Endothelial cell of umbilical vein (primary cell): ENCODE data around the gene VTI1A. TPM values are rescaled to one million over a fixed set of nuclear protein-coding genes. Genes with fewer than 3 reads are reported as not detected.

Source experiments
- BruUV-seq: library from RNA; stranded (reverse); fragments of 400-500 nt; replicated peaks from 2 replicates; lab custom pipeline; 2021; lab: Mats Ljungman, UMichigan
- CTCF ChIA-PET: fragments of 300-600, 350-600 bp; sonication (Branson Sonifier 250); formaldehyde crosslinking; loops from one replicate; lab custom pipeline; 2021; ENCODE audit warnings: antibody characterized with exemption, inconsistent platforms; lab: Charles Lee
- POLR2A ChIA-PET: fragments of 300-600, 350-600 bp; sonication (Branson Sonifier 250); formaldehyde crosslinking; loops from one replicate; lab custom pipeline; 2021; ENCODE audit warnings: antibody characterized with exemption, inconsistent platforms; lab: Charles Lee
- DNase-seq: peaks from one replicate; pipeline ENCODE4 v3.0.0-alpha.2; 2011; ENCODE audit warnings: low read depth, low spot score
- FAIRE-seq: peaks from 2 replicates; lab custom pipeline; 2011; peaks lifted over from hg19 to GRCh38; lab: Jason Lieb, UNC
- H2AFZ ChIP-seq: 2 replicates; pipeline ENCODE4 v1.6.0; 2012; ENCODE audit warnings: low read depth, low read length, control low read depth, inconsistent platforms
- H3K27ac ChIP-seq: 2 replicates; pipeline ENCODE4 v1.5.1; 2011; ENCODE audit warnings: low read depth, mild to moderate bottlenecking, control low read depth, low read length, moderate library complexity; ENCODE audit not compliant: insufficient read depth
- H3K27me3 ChIP-seq, 2 experiments: 2 replicates each; pipeline versions ENCODE4 v1.6.0 to v1.6.1; 2011; ENCODE audit warnings: low read length in 2 of 2, mixed read lengths in 1 of 2; ENCODE audit not compliant: control insufficient read depth in 2 of 2, insufficient read depth in 2 of 2
- H3K36me3 ChIP-seq, 2 experiments: 2 replicates in 1 of 2; 3 replicates in 1 of 2; pipeline ENCODE4 v1.5.1; 2011; ENCODE audit warnings: low read length in 2 of 2, mild to moderate bottlenecking in 1 of 2, moderate library complexity in 1 of 2; ENCODE audit not compliant: control insufficient read depth in 2 of 2, insufficient read depth in 2 of 2; ENCODE audit errors: extremely low read depth in 1 of 2
- H3K4me1 ChIP-seq: 3 replicates; pipeline ENCODE4 v1.5.1; 2011; ENCODE audit warnings: mild to moderate bottlenecking, low read length; ENCODE audit not compliant: control insufficient read depth, insufficient read depth; ENCODE audit errors: extremely low read depth
- H3K4me2 ChIP-seq: 2 replicates; pipeline ENCODE4 v1.6.1; 2011; ENCODE audit warnings: low read length, control low read depth, mixed read lengths; ENCODE audit not compliant: insufficient read depth
- H3K4me3 ChIP-seq, 3 experiments: fragments of 200-600 bp in 1 of 3; sonication (generic), shearing (Covaris generic) in 1 of 3; replicated peaks in 1 of 3; 2 replicates each; pipeline ENCODE4 v1.5.1; 2011 to 2016; ENCODE audit warnings: control low read depth in 3 of 3, low read length in 3 of 3, mild to moderate bottlenecking in 2 of 3, inconsistent platforms in 1 of 3, low read depth in 1 of 3, moderate library complexity in 1 of 3; ENCODE audit not compliant: insufficient read depth in 1 of 3
- H3K79me2 ChIP-seq: 2 replicates; pipeline ENCODE4 v1.6.0; 2012; ENCODE audit warnings: low read length, inconsistent platforms; ENCODE audit not compliant: control insufficient read depth, insufficient read depth
- H3K9ac ChIP-seq: replicated peaks from 2 replicates; pipeline ENCODE3; 2011; ENCODE audit warnings: low read length, control low read depth; ENCODE audit not compliant: insufficient read depth; ENCODE audit errors: extremely low read depth
- H3K9me1 ChIP-seq: replicated peaks from 3 replicates; pipeline ENCODE4 v1.6.0; 2011; ENCODE audit warnings: mild to moderate bottlenecking, low read length; ENCODE audit not compliant: control insufficient read depth, insufficient read depth; ENCODE audit errors: extremely low read depth
- H3K9me3 ChIP-seq: replicated peaks from 2 replicates; pipeline ENCODE4 v1.5.1; 2012; ENCODE audit warnings: low read length, inconsistent platforms; ENCODE audit not compliant: control insufficient read depth, insufficient read depth
- H4K20me1 ChIP-seq: replicated peaks from 2 replicates; pipeline ENCODE3; 2011; ENCODE audit warnings: mild to moderate bottlenecking, low read length; ENCODE audit not compliant: control insufficient read depth, insufficient read depth; ENCODE audit errors: extremely low read depth
- CTCF ChIP-seq, 2 donors: IDR thresholded peaks; 1 replicate in 1 of 2; 2 replicates in 1 of 2; pipeline ENCODE4 v1.5.1; 2011; ENCODE audit warnings: low read length in 2 of 2, mild to moderate bottlenecking in 2 of 2, moderate library complexity in 2 of 2, control low read depth in 1 of 2, inconsistent platforms in 1 of 2, low read depth in 1 of 2; ENCODE audit not compliant: insufficient read depth in 1 of 2; ENCODE audit errors: extremely low read depth in 1 of 2
- EZH2 ChIP-seq: IDR thresholded peaks from 2 replicates; pipeline ENCODE4 v1.6.1; 2012; ENCODE audit warnings: borderline replicate concordance, low read depth, mild to moderate bottlenecking, moderate library complexity, low read length, inconsistent platforms; ENCODE audit not compliant: severe bottlenecking
- FOS ChIP-seq: IDR thresholded peaks from 2 replicates; pipeline ENCODE4 v1.6.1; 2011; ENCODE audit warnings: mild to moderate bottlenecking, low read length, moderate library complexity, borderline replicate concordance; ENCODE audit not compliant: insufficient read depth
- JUN ChIP-seq: IDR thresholded peaks from 2 replicates; pipeline ENCODE4 v1.6.1; 2011; ENCODE audit warnings: borderline replicate concordance, low read depth; ENCODE audit not compliant: insufficient read length, insufficient read depth
- MYC ChIP-seq: IDR thresholded peaks from one replicate; pipeline ENCODE4 v1.6.1; 2011; ENCODE audit warnings: mild to moderate bottlenecking, low read depth, low read length
- POLR2A ChIP-seq: IDR thresholded peaks from 2 replicates; pipeline ENCODE4 v1.6.1; 2012; ENCODE audit warnings: low read depth, mild to moderate bottlenecking, control low read depth, low read length
- POLR2AphosphoS5 ChIP-seq: IDR thresholded peaks from 2 replicates; pipeline ENCODE4 v1.6.1; 2012; ENCODE audit warnings: low read depth, mild to moderate bottlenecking, control low read depth, low read length, moderate library complexity; ENCODE audit not compliant: insufficient read depth
- dilution Hi-C: fragments of 300-500 bp; cut with MboI; formaldehyde crosslinking; loops from one replicate; pipeline ENCODE4 v1.15.0; 2019; ENCODE audit warnings: low sequenced_read_pairs; ENCODE audit not compliant: extremely low pct_ligation_motif_present
- intact Hi-C: fragments of 100-400 bp; cut with micrococcal nuclease; formaldehyde crosslinking; loops from one replicate; pipeline ENCODE4 v1.10.0; 2022
- polyA plus RNA-seq, 4 experiments: library from polyadenylated mRNA; depleted of rRNA in 3 of 4; stranded (reverse) in 3 of 4; unstranded in 1 of 4; fragments of >200 nt; gene quantifications; 2 replicates each; pipeline versions ENCODE4 v1.2.1 to v1.2.3, GENCODE V29; 2011 to 2012; ENCODE audit warnings: missing spikeins in 1 of 4
- total RNA-seq: library from RNA; stranded (reverse); gene quantifications from 2 replicates; pipeline ENCODE4 v1.2.3, GENCODE V29; 2021

The VTI1A gene
- total and polyA plus RNA-seq, 2 donors (not counting 3 experiments of a cell fraction or from before 2014, with no cell fraction given): 10.8 to 35.6 TPM

GRCh38 chr10:112481602-112482001 is 34.6 kb downstream of the VTI1A start:
- H3K27ac ChIP-seq: no peak overlapping the region
- dilution Hi-C loops (no loop called here), intact Hi-C loops (no loop called here)
- H3K79me2 ChIP-seq: no peaks in the 10 kb centered on the region
- POLR2A ChIA-PET: no interaction called here
- CTCF ChIA-PET: interaction anchor here (5.5 kb wide), 1 partner anchor 9 kb away, joined by 24 read pairs; no protein-coding TSS in a partner anchor
- H3K4me1 ChIP-seq: no peaks in the 10 kb centered on the region
- no peak overlapping the region for H3K9ac ChIP-seq
- H3K27me3 ChIP-seq: no peaks in the 10 kb centered on the region
- H2AFZ ChIP-seq: no peak overlapping the region
- H4K20me1 ChIP-seq: no peaks in the 10 kb centered on the region
- no peaks in the 10 kb centered on the region for H3K9me3 ChIP-seq
- no peak overlapping the region for H3K4me2 ChIP-seq
- H3K4me3 ChIP-seq: no peak overlapping the region
- H3K9me1 ChIP-seq: no peaks in the 10 kb centered on the region
- BruUV-seq: no TSS peak
- no peak for TF ChIP-seq MYC
- TF ChIP-seq POLR2A: no peak
- TF ChIP-seq CTCF (IDR thresholded peaks at IDR 0.05; ENCODE audit: extremely low read depth in 1 of 2, insufficient read depth in 1 of 2, low read depth in 1 of 2, low read length in 2 of 2): no peak
- TF ChIP-seq FOS: no peak
- no peak for TF ChIP-seq JUN
- no peak for TF ChIP-seq EZH2
- TF ChIP-seq POLR2AphosphoS5: no peak
- DNase-seq (no peak), FAIRE-seq (no peak)
- no peaks in the 10 kb centered on the region for H3K36me3 ChIP-seq
